Camera-type eye (tissue), 1 donor: ENCODE data around the gene TRAPPC14. TPM values are rescaled to one million over a fixed set of nuclear protein-coding genes. Genes with fewer than 3 reads are reported as not detected.

Experiments
- total RNA-seq: library from RNA; depleted of rRNA; stranded (reverse); fragments of >200 nt; gene quantifications from one replicate; pipeline ENCODE4 v1.2.3, GENCODE V29; 2014

TRAPPC14 gene
- total RNA-seq: 13.5 TPM

GRCh38 chr7:100158229-100159098, at the start of gene TRAPPC14:
TRAPPC14 (minus strand) TSS chr7:100158723; CDS start chr7:100158499, 224 bp downstream.

GRCh38 chr7:100177045-100178001, 18.8 kb upstream of the TRAPPC14 start, which contains the start of the genes GPC2 and STAG3:
GPC2 (minus strand) TSS chr7:100177381; CDS start chr7:100177199, 182 bp downstream.
STAG3 (plus strand) TSS chr7:100177918; CDS start chr7:100180557, 2,639 bp downstream.

GRCh38 chr7:100148559-100149328, 9.8 kb downstream of the TRAPPC14 start, which contains the start of gene LAMTOR4:
LAMTOR4 (plus strand) TSS chr7:100148918; CDS start chr7:100148973, 55 bp downstream.

GRCh38 chr7:100126931-100127865, 31.3 kb downstream of the TRAPPC14 start, which contains the start of gene MBLAC1:
MBLAC1 (plus strand) TSS chr7:100126967; CDS start chr7:100127396, 429 bp downstream.

GRCh38 chr7:100119072-100119969, 39.2 kb downstream of the TRAPPC14 start, which contains the start of the genes CNPY4 and TAF6:
CNPY4 (plus strand) TSS chr7:100119634; CDS start chr7:100119745, 111 bp downstream.
TAF6 (minus strand) TSS chr7:100119358; CDS start chr7:100114209, 5,149 bp downstream.

Other genes starting within 250 kb of the TRAPPC14 start
- gene TRIM4, start 239.2 kb downstream of the TRAPPC14 start, total RNA-seq: 38.9 TPM
- not detected for gene GJC3, start 229.1 kb downstream of the TRAPPC14 start, total RNA-seq
- 15.0 TPM for gene AZGP1, start 182.7 kb downstream of the TRAPPC14 start, total RNA-seq
- gene ZKSCAN1, start 143.1 kb downstream of the TRAPPC14 start, total RNA-seq: 77.0 TPM
- 19.7 TPM for gene ZSCAN21, start 108.9 kb downstream of the TRAPPC14 start, total RNA-seq
- gene ZNF3, start 77.0 kb downstream of the TRAPPC14 start, total RNA-seq: 61.1 TPM
- 53.1 TPM for gene COPS6, start 69.8 kb downstream of the TRAPPC14 start, total RNA-seq
- gene MCM7, start 57.3 kb downstream of the TRAPPC14 start, total RNA-seq: 84.2 TPM
- 31.1 TPM for gene AP4M1, start 57.1 kb downstream of the TRAPPC14 start, total RNA-seq
- gene TAF6, start 39.4 kb downstream of the TRAPPC14 start, total RNA-seq: 70.6 TPM
- 36.2 TPM for gene CNPY4, start 39.1 kb downstream of the TRAPPC14 start, total RNA-seq
- 3.1 TPM for gene MBLAC1, start 31.8 kb downstream of the TRAPPC14 start, total RNA-seq
- gene LAMTOR4, start 9.8 kb downstream of the TRAPPC14 start, total RNA-seq: 77.6 TPM
- gene GAL3ST4, start 9.9 kb upstream of the TRAPPC14 start, total RNA-seq: 5.1 TPM
- gene GPC2, start 18.7 kb upstream of the TRAPPC14 start, total RNA-seq: 28.8 TPM
- 0.55 TPM for gene STAG3, start 19.2 kb upstream of the TRAPPC14 start, total RNA-seq
- 0.33 TPM for gene PVRIG, start 61.2 kb upstream of the TRAPPC14 start, total RNA-seq
- gene SPDYE3, start 149.0 kb upstream of the TRAPPC14 start, total RNA-seq: not detected
- gene PILRB, start 199.4 kb upstream of the TRAPPC14 start, total RNA-seq: 33.3 TPM
- 1.8 TPM for gene PILRA, start 214.8 kb upstream of the TRAPPC14 start, total RNA-seq